Endothelial cell (in vitro differentiated cells): Measurements from ENCODE around the gene TBC1D7. TPM values are rescaled to one million over a fixed set of nuclear protein-coding genes. Genes with fewer than 3 reads are reported as not detected.

Source experiments
- DNase-seq: peaks from one replicate; pipeline ENCODE4 v3.0.0; 2021; ENCODE audit warnings: low spot score
- H3K27ac Mint-ChIP-seq: one replicate; pipeline ENCODE4 v1.8.0; 2021; ENCODE audit warnings: mixed read lengths, inconsistent platforms; ENCODE audit not compliant: unreplicated experiment
- H3K27me3 Mint-ChIP-seq: one replicate; pipeline ENCODE4 v1.8.0; 2021; ENCODE audit warnings: mild to moderate bottlenecking, moderate library complexity, mixed read lengths, inconsistent platforms; ENCODE audit not compliant: unreplicated experiment
- H3K36me3 Mint-ChIP-seq: one replicate; pipeline ENCODE4 v1.8.0; 2021; ENCODE audit warnings: mild to moderate bottlenecking, low read depth, mixed read lengths, inconsistent platforms; ENCODE audit not compliant: unreplicated experiment
- H3K4me1 Mint-ChIP-seq: one replicate; pipeline ENCODE4 v1.8.0; 2021; ENCODE audit warnings: mild to moderate bottlenecking, mixed read lengths, inconsistent platforms; ENCODE audit not compliant: unreplicated experiment
- H3K4me3 Mint-ChIP-seq: one replicate; pipeline ENCODE4 v1.8.0; 2021; ENCODE audit warnings: mild to moderate bottlenecking, mixed read lengths, inconsistent platforms; ENCODE audit not compliant: unreplicated experiment
- H3K9me3 Mint-ChIP-seq: one replicate; pipeline ENCODE4 v1.8.0; 2021; ENCODE audit warnings: mixed read lengths, inconsistent platforms; ENCODE audit not compliant: unreplicated experiment
- total RNA-seq: library from RNA; stranded (reverse); fragmentation: NEBNext Ultra II Directional; extraction: Animal tissue kit (Norgen Biotek cat#: 25700); gene quantifications from one replicate; pipeline ENCODE4 v1.2.1, GENCODE V29; 2021; ENCODE audit not compliant: unreplicated experiment
- TF ChIP-seq, protein P1 (sequence below): fragments of 200-600 bp; sonication (generic); IDR thresholded peaks from one replicate; pipeline ENCODE4 v1.5.0; 2021; ENCODE audit warnings: antibody characterized with exemption; ENCODE audit not compliant: unreplicated experiment

The TBC1D7 gene
- total RNA-seq, 1 donor from 2014 or later, result 40.4 TPM

DNA sequence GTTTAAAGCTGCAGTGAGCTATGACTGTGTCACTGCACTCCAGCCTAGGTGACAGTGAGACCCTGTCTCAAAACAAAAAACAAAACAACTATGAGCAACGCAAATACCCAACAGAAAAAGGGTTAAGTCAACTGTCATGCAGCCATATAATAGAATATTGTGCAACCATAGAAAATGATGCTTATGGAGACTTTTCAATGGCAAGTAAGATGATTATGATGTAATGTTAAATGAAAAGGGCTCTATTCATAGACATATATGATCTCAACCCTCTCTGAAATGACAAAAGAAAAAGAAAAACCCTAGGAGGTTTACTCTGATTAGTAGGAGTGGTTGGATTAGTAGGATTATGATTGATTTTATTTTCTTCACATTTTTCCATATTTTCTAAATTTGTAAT lies 41.3 kb upstream of the TBC1D7 start:
- H3K4me3 Mint-ChIP-seq, result no peak overlapping the region
- H3K4me1 Mint-ChIP-seq, result peaks cover 44% of the 10 kb centered on the region
- H3K9me3 Mint-ChIP-seq, result no peaks in the 10 kb centered on the region
- peaks cover 11% of the 10 kb centered on the region for H3K27me3 Mint-ChIP-seq
- TF ChIP-seq, protein P1, sequence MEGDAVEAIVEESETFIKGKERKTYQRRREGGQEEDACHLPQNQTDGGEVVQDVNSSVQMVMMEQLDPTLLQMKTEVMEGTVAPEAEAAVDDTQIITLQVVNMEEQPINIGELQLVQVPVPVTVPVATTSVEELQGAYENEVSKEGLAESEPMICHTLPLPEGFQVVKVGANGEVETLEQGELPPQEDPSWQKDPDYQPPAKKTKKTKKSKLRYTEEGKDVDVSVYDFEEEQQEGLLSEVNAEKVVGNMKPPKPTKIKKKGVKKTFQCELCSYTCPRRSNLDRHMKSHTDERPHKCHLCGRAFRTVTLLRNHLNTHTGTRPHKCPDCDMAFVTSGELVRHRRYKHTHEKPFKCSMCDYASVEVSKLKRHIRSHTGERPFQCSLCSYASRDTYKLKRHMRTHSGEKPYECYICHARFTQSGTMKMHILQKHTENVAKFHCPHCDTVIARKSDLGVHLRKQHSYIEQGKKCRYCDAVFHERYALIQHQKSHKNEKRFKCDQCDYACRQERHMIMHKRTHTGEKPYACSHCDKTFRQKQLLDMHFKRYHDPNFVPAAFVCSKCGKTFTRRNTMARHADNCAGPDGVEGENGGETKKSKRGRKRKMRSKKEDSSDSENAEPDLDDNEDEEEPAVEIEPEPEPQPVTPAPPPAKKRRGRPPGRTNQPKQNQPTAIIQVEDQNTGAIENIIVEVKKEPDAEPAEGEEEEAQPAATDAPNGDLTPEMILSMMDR, result no peak
- no peak overlapping the region for H3K27ac Mint-ChIP-seq
- DNase-seq, result no peak
- H3K36me3 Mint-ChIP-seq, result peaks cover 11% of the 10 kb centered on the region

DNA sequence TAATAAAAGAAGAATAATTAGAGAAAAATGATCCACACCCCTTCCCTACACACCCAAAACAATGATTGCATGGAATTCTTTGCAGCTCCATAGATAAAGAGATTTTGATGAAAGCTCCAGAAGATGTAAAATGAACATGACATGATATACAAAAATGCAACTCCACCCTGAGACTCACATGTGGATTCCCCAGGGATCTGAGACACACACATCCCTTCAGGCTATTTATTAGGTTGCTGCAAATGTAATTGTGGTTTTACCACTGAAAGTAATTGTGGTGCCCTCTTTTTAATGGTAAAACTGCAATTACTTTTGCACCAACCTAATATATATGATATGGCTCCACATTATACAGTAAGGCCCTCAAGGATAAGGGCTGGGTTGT lies 40.4 kb upstream of the TBC1D7 start:
- H3K4me3 Mint-ChIP-seq, result no peak overlapping the region
- peaks cover 11% of the 10 kb centered on the region for H3K27me3 Mint-ChIP-seq
- H3K27ac Mint-ChIP-seq, result no peak overlapping the region
- peaks cover 19% of the 10 kb centered on the region for H3K36me3 Mint-ChIP-seq
- TF ChIP-seq, protein P1, result no peak
- H3K4me1 Mint-ChIP-seq, result peaks cover 40% of the 10 kb centered on the region
- DNase-seq, result no peak
- H3K9me3 Mint-ChIP-seq, result no peaks in the 10 kb centered on the region

DNA sequence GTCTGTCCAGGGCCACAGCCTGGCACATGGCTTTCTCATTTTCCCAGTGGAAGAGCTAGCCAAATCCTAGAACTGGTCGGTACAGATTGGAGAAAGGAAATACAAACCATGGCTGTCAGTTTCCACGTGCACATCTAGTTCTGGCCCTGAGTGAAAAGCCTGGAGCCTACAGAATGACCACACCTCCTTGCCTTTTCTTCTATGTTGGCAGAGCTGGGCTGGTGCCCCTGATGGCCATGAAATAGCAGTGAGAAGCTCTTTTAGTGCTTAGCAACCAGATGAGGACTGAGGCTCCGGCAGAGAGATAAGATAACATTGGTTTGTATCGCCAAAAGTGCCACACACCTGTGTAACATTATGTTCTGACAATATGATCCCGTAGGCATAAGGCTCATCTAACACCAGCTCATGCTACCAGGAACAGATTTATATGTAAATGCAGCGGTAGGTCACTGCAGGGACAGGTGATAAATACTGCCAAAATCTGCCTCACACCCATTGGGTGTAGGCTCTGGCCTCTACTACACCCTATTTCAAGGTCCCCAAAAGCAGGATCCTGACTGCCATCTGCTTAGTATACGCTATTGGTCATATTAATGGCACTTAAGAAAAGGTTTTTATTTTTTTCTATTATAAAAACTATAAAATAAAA lies 39.9 kb upstream of the TBC1D7 start:
- no peaks in the 10 kb centered on the region for H3K9me3 Mint-ChIP-seq
- H3K4me3 Mint-ChIP-seq, result no peak overlapping the region
- H3K36me3 Mint-ChIP-seq, result peaks cover 21% of the 10 kb centered on the region
- H3K4me1 Mint-ChIP-seq, result peaks cover 36% of the 10 kb centered on the region
- no peak overlapping the region for H3K27ac Mint-ChIP-seq
- peaks cover 11% of the 10 kb centered on the region for H3K27me3 Mint-ChIP-seq
- TF ChIP-seq, protein P1, result no peak
- DNase-seq, result no peak

DNA sequence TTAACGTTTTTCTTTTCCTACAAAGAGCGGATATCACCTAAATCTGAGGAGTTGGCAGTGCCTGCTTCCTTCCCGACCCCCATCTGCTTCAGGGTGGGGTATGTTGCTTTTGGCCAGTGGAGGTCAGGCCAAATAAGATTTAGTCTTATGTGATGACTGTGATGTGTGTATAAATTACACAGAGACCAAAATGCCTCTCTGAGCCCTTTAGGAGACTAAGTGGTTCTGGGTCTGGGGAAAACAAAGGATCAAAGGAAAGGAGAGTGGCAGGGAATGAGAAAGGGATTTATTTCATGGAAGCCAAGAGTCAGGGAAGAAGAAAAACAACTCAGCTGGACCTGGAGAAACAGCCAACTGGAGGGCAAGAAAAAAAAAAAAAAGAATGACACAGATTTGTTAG lies 39.1 kb upstream of the TBC1D7 start:
- TF ChIP-seq, protein P1, result no peak
- Mint-ChIP-seq H3K27ac (peak overlapping the region; percentile 4), H3K4me1 (peaks cover 33% of the 10 kb centered on the region), H3K36me3 (peaks cover 27% of the 10 kb centered on the region), H3K9me3 (no peaks in the 10 kb centered on the region), H3K4me3 (no peak overlapping the region), H3K27me3 (peaks cover 11% of the 10 kb centered on the region)
- DNase-seq, result no peak

DNA sequence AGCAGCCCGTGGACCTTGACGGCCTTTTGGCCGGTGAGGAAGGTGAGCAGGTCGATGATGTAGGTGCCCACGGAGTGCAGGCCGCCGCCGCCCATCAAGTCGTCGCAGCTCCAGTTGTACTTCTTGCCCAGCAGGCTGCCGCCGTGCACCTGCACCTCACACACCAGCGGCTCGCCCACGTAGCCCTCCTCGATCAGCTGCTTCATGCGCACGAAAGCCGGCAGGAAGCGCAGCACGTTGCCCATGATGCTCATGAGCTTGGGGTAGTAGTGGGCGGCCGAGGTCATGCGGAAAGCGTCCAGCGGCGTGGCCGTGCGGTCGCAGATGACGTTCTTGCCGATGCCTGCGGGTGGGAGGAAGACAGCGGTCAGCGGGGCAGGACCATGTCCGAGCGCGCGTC lies 37.0 kb upstream of the TBC1D7 start:
- DNase-seq, result no peak
- Mint-ChIP-seq H3K9me3 (no peaks in the 10 kb centered on the region), H3K36me3 (peaks cover 25% of the 10 kb centered on the region), H3K4me1 (peaks cover 31% of the 10 kb centered on the region), H3K27me3 (peaks cover 9% of the 10 kb centered on the region), H3K27ac (peak overlapping the region; percentile 67), H3K4me3 (peak overlapping the region; percentile 67)
- TF ChIP-seq, protein P1, result no peak
